NT2/D1 (cell line): Measurements from ENCODE around the gene AGBL4.

Source experiments
- DNase-seq: peaks from one replicate; pipeline ENCODE4 v3.0.0-alpha.2; 2011; ENCODE audit warnings: low read depth, low spot score
- H3K27me3 ChIP-seq: 2 replicates; pipeline ENCODE4 v1.6.0; 2011; ENCODE audit warnings: mild to moderate bottlenecking; ENCODE audit not compliant: insufficient read length, insufficient read depth
- H3K36me3 ChIP-seq: 2 replicates; pipeline ENCODE4 v1.6.1; 2011; ENCODE audit warnings: mild to moderate bottlenecking, low read length, mixed read lengths; ENCODE audit not compliant: insufficient read depth, insufficient read length
- H3K4me1 ChIP-seq: 2 replicates; pipeline ENCODE4 v1.5.1; 2011; ENCODE audit not compliant: insufficient read depth, insufficient read length
- H3K4me3 ChIP-seq: 2 replicates; pipeline ENCODE4 v1.5.1; 2011; ENCODE audit warnings: low read depth; ENCODE audit not compliant: insufficient read length
- H3K9ac ChIP-seq: 2 replicates; pipeline ENCODE4 v1.6.0; 2011; ENCODE audit warnings: low read depth; ENCODE audit not compliant: insufficient read length
- H3K9me3 ChIP-seq: 2 replicates; pipeline ENCODE4 v1.5.1; 2011; ENCODE audit warnings: mild to moderate bottlenecking, low read length; ENCODE audit not compliant: insufficient read depth
- SUZ12 ChIP-seq: IDR thresholded peaks from 2 replicates; pipeline ENCODE4 v1.6.1; 2011; ENCODE audit not compliant: insufficient read length, insufficient read depth; ENCODE audit errors: extremely low read depth
- YY1 ChIP-seq: IDR thresholded peaks from 2 replicates; pipeline ENCODE4 v1.6.1; 2011; ENCODE audit not compliant: insufficient read length, insufficient read depth
- ZNF274 ChIP-seq: IDR thresholded peaks from 2 replicates; pipeline ENCODE4 v1.6.1; 2011; ENCODE audit warnings: mild to moderate bottlenecking, low read depth, low read length

AGBL4 gene

DNA sequence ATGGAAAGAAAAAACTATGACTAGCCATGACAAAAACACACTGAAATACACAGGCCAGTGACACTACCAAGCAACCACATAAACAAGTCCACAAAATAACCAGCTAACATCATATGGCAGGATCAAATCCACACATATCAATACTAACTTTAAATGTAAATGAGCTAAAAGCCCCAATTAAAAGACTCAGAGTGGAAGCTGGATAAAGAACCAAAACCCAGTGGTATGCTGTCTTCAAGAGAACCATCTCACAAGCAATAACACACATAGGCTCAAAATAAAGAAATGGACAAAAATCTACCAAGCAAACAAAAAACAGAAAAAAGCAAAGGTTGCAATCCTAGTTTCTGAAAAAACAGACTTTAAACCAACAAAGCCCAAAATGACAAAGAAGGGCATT, 770.8 kb downstream of the AGBL4 start:
- DNase-seq: no peak
- TF ChIP-seq ZNF274 (no peak), SUZ12 (no peak), YY1 (no peak)
- Histone ChIP-seq H3K36me3 (no peaks in the 10 kb centered on the region), H3K9me3 (peaks cover 22% of the 10 kb centered on the region), H3K4me1 (no peaks in the 10 kb centered on the region), H3K9ac (no peak overlapping the region), H3K4me3 (no peak overlapping the region), H3K27me3 (no peaks in the 10 kb centered on the region)

DNA sequence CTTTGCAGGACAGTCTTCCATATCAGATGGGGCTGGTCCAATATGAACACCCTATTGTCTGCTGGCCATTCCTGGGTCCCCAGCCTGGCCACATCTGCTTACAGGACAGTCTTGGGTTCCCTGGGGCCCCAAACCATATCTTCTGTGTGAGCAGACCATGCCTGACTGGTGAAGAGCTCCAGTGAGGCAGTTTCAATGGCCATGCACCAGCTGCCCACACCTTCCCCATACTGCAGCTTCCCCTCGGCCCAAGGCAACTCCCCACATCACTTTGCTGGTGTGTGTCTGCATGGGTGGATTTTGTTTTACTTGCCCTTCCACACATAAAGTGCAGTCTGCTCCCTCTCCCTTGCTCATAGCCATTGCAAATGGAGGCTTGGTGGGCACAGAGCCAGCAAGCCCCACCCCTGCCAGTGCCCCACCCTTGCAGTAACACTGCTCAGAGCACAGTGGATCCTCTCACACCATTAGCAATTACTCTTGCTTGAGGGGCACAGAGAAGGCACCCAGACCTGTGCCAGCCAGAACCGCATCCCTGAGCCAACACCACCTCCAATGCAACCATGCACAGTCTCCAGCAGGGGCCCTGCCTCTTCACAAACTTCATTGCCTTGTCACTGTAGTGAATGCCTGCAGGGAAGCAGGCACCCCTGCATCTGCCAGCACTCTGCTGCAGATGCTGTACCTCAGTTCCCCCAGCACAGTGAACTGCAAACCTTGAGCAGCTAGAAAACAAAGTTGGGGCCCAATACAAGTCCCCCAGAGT, 772.6 kb downstream of the AGBL4 start:
- Histone ChIP-seq H3K27me3 (no peaks in the 10 kb centered on the region), H3K4me1 (no peaks in the 10 kb centered on the region), H3K36me3 (no peaks in the 10 kb centered on the region), H3K9me3 (peaks cover 16% of the 10 kb centered on the region), H3K4me3 (no peak overlapping the region), H3K9ac (no peak overlapping the region)
- TF ChIP-seq SUZ12: no peak
- no peak for TF ChIP-seq ZNF274
- TF ChIP-seq YY1: no peak
- DNase-seq: no peak

- Histone ChIP-seq H3K27me3 (no peaks in the 10 kb centered on the region), H3K4me1 (no peaks in the 10 kb centered on the region), H3K4me3 (no peak overlapping the region), H3K9ac (no peak overlapping the region), H3K36me3 (no peaks in the 10 kb centered on the region), H3K9me3 (no peaks in the 10 kb centered on the region; the same call in 1 of the 2 replicates)
- no peak for TF ChIP-seq ZNF274
- TF ChIP-seq SUZ12: no peak
- no peak for TF ChIP-seq YY1
- no peak for DNase-seq
Observed at GRCh38 chr1:49240709-49241221, 783.0 kb downstream of the AGBL4 start.

DNA sequence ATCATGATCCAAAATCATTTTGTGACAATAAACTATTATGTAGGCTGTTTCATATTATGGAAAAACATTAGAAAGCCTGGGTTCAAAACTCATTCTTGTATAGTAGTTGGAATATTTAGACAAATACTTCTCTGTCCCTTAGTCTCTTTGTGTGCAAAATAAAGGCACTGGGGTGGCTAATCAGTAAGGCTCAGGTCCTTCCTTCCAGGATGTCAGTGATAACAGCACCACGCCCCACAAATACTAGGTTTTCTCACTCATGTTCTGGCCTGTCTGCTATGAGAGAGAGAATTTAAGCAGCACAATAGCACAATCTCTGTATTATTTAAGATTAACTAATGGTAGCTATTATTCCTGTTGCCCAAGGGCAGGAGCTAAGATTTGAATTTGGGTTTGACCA, 788.8 kb downstream of the AGBL4 start:
- no peak for DNase-seq
- no peaks in the 10 kb centered on the region for H3K27me3 ChIP-seq
- no peaks in the 10 kb centered on the region for H3K4me1 ChIP-seq
- no peaks in the 10 kb centered on the region for H3K36me3 ChIP-seq
- H3K9me3 ChIP-seq: no peaks in the 10 kb centered on the region; the same call in 1 of the 2 replicates
- TF ChIP-seq SUZ12: no peak
- no peak for TF ChIP-seq YY1
- TF ChIP-seq ZNF274: no peak
- no peak overlapping the region for H3K4me3 ChIP-seq
- no peak overlapping the region for H3K9ac ChIP-seq

GRCh38 chr1:49229555-49229954, 794.2 kb downstream of the AGBL4 start:
- no peaks in the 10 kb centered on the region for H3K4me1 ChIP-seq
- no peaks in the 10 kb centered on the region for H3K27me3 ChIP-seq
- no peak overlapping the region for H3K4me3 ChIP-seq
- no peaks in the 10 kb centered on the region for H3K9me3 ChIP-seq
- no peak overlapping the region for H3K9ac ChIP-seq
- no peak for DNase-seq
- no peak for TF ChIP-seq SUZ12
- no peak for TF ChIP-seq ZNF274
- H3K36me3 ChIP-seq: no peaks in the 10 kb centered on the region

GRCh38 chr1:49226758-49227157, 797.0 kb downstream of the AGBL4 start:
- TF ChIP-seq ZNF274: no peak
- no peak for TF ChIP-seq SUZ12
- TF ChIP-seq YY1: no peak
- Histone ChIP-seq H3K9me3 (no peaks in the 10 kb centered on the region), H3K4me3 (no peak overlapping the region), H3K27me3 (no peaks in the 10 kb centered on the region), H3K4me1 (no peaks in the 10 kb centered on the region), H3K36me3 (no peaks in the 10 kb centered on the region), H3K9ac (no peak overlapping the region)
- DNase-seq: no peak

DNA sequence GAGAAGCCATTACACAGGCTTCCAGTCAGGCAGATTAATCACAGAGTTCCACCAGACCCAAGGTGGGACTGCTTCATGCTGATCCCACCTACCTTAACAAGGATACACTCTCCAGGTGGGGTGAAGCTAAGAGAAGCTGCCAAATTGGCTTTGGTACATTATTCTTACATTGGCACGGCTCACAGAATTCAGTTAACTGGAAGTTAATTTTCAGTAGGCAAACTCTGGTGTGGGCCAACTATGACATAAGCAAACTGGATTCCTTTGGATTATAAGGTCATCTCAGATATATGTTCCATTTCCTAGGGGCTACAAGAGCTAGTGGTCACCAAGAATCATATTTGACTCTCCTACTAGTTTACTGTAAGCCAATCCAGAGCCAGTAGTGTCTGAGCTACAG, 798.3 kb downstream of the AGBL4 start:
- TF ChIP-seq YY1 (no peak), ZNF274 (no peak), SUZ12 (no peak)
- no peak for DNase-seq
- H3K4me1 ChIP-seq: no peaks in the 10 kb centered on the region
- no peaks in the 10 kb centered on the region for H3K9me3 ChIP-seq
- H3K36me3 ChIP-seq: no peaks in the 10 kb centered on the region
- H3K9ac ChIP-seq: no peak overlapping the region
- H3K4me3 ChIP-seq: no peak overlapping the region
- H3K27me3 ChIP-seq: no peaks in the 10 kb centered on the region

DNA sequence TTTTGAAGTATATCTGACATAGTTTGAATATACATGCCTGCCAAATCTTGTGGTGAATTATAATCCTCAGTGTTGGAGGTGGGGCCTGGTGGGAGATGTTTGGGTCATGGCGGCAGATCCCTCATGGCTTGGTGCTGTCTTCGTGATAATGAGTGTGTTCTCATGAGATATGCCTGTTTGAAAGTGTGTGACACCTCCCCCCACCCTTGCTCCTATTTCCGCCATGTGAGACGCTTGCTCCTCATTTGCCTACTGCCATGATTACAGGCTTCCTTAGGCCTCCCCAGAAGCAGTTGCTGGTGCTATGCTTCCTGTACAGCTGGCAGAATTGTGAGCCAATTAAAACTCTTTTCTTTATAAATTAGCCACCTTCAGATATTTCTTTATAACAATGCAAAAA, 810.5 kb downstream of the AGBL4 start:
- DNase-seq: no peak
- H3K4me3 ChIP-seq: no peak overlapping the region
- no peaks in the 10 kb centered on the region for H3K4me1 ChIP-seq
- no peaks in the 10 kb centered on the region for H3K9me3 ChIP-seq
- H3K36me3 ChIP-seq: no peaks in the 10 kb centered on the region
- H3K27me3 ChIP-seq: no peaks in the 10 kb centered on the region
- no peak overlapping the region for H3K9ac ChIP-seq
- TF ChIP-seq YY1: no peak
- no peak for TF ChIP-seq ZNF274
- no peak for TF ChIP-seq SUZ12
